Hematopoietic multipotent progenitor cell treated with erythropoietin and hydrocortisone succinate and interleukin-3 and kit ligand, for 8 days (in vitro differentiated cells): ENCODE measurements around the gene PACSIN2.
"Not testable (repeated sequence)": the region's sequence is repeated elsewhere in the genome, so short reads cannot be mapped to it uniquely, and the experiment has no call there.

Source experiments
- DNase-seq: peaks from one replicate; pipeline ENCODE4 v3.0.0-alpha.2; 2015

Gene PACSIN2

GRCh38 chr22:42991010-42991651 lies 23.8 kb downstream of the PACSIN2 start:
- no peak for DNase-seq

- DNase-seq: no peak
Observed at GRCh38 chr22:42990131-42990838, 24.7 kb downstream of the PACSIN2 start.

GRCh38 chr22:42986115-42986514 lies 28.8 kb downstream of the PACSIN2 start:
- no peak for DNase-seq

- DNase-seq: no peak
Observed at GRCh38 chr22:42985531-42985905, 29.4 kb downstream of the PACSIN2 start.

GRCh38 chr22:42984814-42985530 lies 30.0 kb downstream of the PACSIN2 start:
- DNase-seq: no peak

- DNase-seq: no peak
Observed at GRCh38 chr22:42984397-42984796, 30.6 kb downstream of the PACSIN2 start.

GRCh38 chr22:42983470-42983869 lies 31.5 kb downstream of the PACSIN2 start:
- no peak for DNase-seq

GRCh38 chr22:42979606-42980005 lies 35.3 kb downstream of the PACSIN2 start:
- DNase-seq: no peak

- DNase-seq: no peak
Observed at GRCh38 chr22:42978453-42979103, 36.4 kb downstream of the PACSIN2 start.

- DNase-seq: peak; percentile 65
Observed at GRCh38 chr22:42977569-42977968, 37.4 kb downstream of the PACSIN2 start.

GRCh38 chr22:42976217-42976933 lies 38.6 kb downstream of the PACSIN2 start:
- no peak for DNase-seq

GRCh38 chr22:42974223-42974622 lies 40.7 kb downstream of the PACSIN2 start:
- DNase-seq: no peak

GRCh38 chr22:42973536-42973881 lies 41.4 kb downstream of the PACSIN2 start:
- no peak for DNase-seq

GRCh38 chr22:42972649-42973535 lies 42.1 kb downstream of the PACSIN2 start:
- no peak for DNase-seq

- not testable (repeated sequence) for DNase-seq
Observed at GRCh38 chr22:42971473-42971860, 43.5 kb downstream of the PACSIN2 start.

- DNase-seq: no peak
Observed at GRCh38 chr22:42970029-42970428, 44.9 kb downstream of the PACSIN2 start.

- DNase-seq: no peak
Observed at GRCh38 chr22:42969348-42969975, 45.5 kb downstream of the PACSIN2 start.

GRCh38 chr22:42967933-42968332 lies 47.0 kb downstream of the PACSIN2 start:
- peak; percentile 77 for DNase-seq

- no peak for DNase-seq
Observed at GRCh38 chr22:42967005-42967404, 47.9 kb downstream of the PACSIN2 start.

- DNase-seq: peak; percentile 32
Observed at GRCh38 chr22:42966497-42966896, 48.5 kb downstream of the PACSIN2 start.

GRCh38 chr22:42964994-42965699 lies 49.8 kb downstream of the PACSIN2 start:
- DNase-seq: no peak
